Epidermal melanocyte (primary cell): ENCODE data around the gene MIS18BP1.
"Not testable (repeated sequence)": the region's sequence is repeated elsewhere in the genome, so short reads cannot be mapped to it uniquely, and the experiment has no call there.

Experiments used
- DNase-seq: peaks from one replicate; pipeline ENCODE4 v3.0.0; 2011; ENCODE audit warnings: low spot score; ENCODE audit not compliant: insufficient read length

Gene MIS18BP1

DNA sequence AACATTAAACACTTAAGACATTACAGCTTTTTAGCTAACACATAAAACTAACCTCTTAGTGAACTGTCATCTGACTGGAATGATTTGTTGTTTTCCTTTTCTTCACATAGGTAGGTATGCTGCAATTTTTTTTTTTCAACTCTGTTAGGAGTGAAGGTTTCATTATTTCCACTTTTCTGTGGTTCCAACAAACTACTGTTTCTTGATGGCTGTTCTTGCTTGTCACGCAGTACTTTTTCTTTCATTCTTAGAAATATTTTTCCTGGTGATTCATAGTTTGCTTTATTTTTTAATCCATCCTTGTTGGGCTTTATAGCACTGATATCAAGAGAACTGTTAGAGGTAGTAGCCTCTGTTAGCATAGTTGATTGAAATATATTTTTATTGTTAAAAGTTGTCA is 6.3 kb downstream of the MIS18BP1 start:
- no peak for DNase-seq

DNA sequence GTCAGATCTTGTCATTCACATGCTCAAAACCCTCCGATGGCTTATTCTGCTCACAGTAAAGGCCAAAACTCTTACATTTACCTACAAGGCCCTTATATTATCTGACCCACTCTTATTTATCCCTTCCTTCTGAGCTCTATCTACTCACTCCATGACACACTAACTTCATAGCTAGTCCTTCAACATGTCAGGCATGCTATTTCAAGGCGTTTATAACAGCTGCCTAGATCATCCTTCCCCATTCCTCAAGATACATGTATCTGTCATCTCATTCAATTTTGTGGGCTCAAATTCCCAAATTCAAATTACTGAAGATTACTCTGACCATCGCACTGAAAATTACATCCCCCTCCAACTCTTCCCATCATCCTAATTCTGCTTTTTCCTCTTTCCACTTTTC is 6.9 kb downstream of the MIS18BP1 start:
- DNase-seq = no peak

- DNase-seq = no peak
Observed at GRCh38 chr14:45242706-45243105, 10.3 kb downstream of the MIS18BP1 start.

DNA sequence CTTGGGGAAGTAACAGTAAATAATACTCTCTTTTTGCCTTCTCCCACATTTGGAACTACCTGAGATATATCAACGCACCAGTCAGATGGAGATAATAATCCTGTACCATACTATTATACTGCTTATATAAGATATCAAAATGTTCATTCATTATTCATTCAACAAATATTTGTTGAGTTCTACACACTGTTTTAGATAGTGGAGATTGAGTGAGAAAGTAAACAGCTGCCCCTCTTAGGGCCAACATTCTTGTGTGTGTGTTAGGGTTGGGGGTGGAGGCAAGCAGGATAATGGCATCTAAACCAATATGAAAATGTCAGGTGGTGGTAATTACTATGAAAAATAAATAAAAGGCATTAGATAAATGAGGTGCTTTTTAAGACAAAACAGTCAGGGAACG is 14.0 kb downstream of the MIS18BP1 start:
- DNase-seq = no peak

- DNase-seq = no peak
Observed at GRCh38 chr14:45227566-45227965, 25.4 kb downstream of the MIS18BP1 start.

DNA sequence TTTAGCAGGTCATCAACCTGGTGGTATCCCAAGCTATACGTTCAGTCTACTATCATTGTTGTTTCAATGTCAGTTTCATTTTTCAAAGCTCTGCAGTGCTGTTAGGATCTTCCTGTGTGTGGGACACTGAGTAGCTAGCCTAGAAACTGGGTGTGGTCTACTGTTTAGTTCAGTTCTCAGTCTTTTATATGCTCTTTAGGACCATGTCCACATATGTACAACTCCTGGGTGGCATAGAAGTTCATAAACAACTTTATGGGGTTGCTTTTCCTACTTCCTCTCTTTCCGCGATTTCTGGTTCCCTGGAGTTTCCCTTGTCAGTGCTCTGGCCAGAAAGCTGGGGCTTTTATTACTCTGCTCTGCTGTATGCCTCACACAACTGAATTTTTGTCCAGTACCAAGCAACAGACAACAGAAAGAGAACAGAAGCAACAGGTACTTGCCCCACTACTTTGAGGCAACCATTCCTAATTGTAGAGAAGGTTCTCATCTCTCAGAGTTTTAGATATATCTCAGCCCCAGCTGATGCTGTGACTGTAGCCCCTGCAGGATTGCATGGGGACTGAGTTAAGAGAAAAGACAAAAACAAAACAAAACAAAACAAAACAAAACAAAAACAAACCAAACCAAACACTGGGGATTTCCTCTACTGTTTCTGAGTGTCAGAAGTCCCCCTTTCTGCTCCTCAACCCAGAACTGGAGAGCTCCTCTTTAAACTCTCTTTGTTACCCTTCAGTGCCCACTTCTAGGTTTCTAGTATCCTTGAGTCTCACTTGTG is 30.3 kb downstream of the MIS18BP1 start:
- DNase-seq = no peak

GRCh38 chr14:45214341-45214740 is 38.7 kb downstream of the MIS18BP1 start:
- not testable (repeated sequence) for DNase-seq

- not testable (repeated sequence) for DNase-seq
Observed at GRCh38 chr14:45213716-45214115, 39.3 kb downstream of the MIS18BP1 start.

DNA sequence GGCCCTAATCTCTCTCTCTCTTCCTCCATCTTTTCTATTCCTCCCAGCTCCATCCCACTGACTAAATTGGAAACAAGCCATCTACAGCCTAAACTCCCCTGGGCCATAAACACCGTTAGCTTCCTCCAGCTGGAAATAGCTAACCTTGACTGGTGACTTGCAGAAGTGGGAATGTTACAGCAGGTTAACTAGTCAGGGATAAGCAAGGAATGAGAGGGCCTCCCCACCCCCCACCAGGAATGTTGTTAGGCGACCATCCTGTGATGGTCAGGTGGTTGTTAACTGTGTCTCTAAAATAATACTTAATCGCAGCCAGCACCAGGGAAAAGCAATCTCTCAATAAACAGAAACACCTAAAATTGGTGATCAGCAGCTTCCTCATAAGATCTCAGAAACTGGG is 40.8 kb downstream of the MIS18BP1 start:
- no peak for DNase-seq

DNA sequence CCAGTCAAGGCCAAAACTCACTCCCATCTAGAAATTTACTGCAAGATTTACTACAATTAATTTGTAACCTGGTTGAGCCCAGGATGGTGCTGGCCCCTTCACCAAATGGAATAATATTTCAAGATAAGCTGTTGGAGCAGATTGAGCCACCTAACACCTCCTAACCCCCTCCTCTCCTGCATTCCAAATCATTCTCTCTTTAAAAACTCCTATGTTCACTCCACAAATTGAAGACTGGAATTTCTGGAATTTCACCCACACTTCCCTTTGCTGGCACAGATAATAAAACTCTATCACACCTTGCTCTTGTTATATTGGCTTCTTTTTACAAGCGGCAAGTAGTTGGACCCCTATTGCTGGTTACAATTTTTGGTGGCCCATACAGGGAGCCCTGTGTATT is 41.7 kb downstream of the MIS18BP1 start:
- DNase-seq = no peak

DNA sequence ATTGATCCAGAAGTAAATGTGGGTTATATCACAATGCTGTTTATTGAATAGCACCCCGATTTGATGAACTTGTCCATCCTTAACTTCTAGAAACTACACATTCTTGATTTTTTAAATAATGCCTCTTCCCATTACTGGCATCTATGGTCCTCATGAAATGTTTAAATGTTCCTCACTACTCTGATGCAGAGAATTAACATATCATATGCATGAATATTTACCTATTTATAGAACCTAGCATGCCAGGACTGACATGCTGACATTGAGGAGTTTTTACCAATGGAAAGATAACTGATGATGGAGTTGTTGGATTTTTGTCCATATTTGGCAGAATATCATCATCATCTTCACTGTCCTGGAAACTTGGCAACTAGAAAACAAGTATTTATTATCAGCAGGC is 42.8 kb downstream of the MIS18BP1 start:
- DNase-seq = no peak

DNA sequence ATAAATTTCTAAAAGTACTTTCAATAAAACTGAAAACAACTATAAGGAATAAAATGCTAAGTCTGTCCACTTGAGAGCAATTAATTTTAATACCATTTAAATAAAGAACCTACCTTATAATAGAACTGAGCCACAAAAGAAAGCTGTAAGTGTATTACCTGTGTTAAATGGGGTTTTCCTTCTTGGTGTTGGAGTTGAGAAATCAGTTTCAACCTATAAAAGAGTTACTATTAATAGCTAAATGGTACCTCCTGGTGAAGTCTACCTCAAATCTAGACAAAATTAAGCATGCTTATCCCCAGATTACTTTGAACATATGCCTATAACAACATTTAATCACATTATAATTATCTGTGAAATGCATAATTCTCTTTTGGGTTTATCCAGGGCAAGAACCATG is 48.8 kb downstream of the MIS18BP1 start:
- DNase-seq = no peak

GRCh38 chr14:45201905-45202304 is 51.1 kb downstream of the MIS18BP1 start:
- no peak for DNase-seq

DNA sequence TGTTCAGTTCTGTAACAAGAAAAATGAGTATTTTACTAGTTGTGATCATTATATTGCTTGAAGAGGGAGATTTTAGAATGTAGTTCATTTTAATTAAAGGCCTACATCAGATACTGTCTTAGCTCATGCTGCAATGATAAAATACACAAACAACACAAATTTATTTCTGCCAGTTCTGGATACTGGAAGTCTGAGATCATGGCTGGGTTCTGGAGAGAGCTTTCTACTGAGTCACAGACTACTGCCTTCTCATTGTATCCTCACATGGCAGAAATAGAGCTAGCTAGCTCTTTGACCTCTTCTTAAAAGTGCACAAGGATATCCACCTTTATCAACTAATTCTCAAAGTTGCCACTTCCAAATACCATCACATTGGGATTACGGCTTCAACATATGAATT is 53.8 kb downstream of the MIS18BP1 start:
- DNase-seq = no peak

DNA sequence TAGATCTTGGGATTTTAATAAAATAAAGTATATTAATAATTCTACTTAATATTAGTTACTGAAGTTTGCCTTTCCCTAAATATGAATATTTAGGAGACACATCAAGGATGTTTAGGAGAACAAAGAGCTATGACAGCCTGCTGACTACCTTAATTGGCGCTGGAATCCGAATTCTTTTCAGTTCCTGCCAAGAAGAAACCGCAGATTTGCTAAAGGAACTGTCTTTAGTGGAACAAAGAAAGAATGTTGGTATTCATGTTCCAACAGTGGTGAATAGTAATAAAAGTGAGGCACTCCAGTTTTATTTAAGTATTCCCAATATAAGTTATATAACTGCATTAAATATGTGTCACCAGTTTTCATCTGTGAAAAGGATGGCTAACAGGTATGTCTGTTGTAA is 54.5 kb downstream of the MIS18BP1 start:
- no peak for DNase-seq

GRCh38 chr14:45194964-45195363 is 58.0 kb downstream of the MIS18BP1 start:
- no peak for DNase-seq

DNA sequence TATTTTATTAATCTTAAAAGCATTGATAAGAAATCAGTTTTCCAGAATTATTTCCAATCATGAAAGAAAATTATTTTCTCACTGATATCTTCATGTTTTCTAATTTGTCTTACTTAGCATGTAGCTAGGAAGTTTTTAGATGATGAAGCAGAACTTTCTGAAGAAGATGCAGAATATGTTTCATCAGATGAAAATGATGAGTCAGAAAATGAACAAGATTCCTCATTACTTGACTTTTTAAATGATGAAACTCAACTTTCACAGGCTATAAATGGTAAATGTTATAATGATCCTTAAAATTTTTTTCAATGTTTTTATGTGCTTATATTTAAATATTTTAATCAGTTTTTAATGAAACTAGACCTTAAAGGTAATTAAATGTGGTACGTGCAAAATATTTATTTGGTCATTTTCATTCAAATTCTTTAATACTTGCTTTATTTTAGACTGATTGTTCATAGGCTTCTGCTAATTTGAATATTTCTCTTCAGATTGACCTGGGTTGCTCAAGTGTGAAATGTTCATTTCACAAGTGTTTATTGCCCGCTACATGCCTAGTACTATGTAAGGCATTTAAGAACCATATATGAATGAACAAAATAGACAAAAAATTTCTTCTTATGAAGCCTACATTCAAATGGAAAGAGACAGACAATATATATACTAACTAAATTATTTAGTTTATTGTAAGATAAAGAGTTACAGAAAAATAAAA is 67.7 kb downstream of the MIS18BP1 start:
- DNase-seq = no peak

DNA sequence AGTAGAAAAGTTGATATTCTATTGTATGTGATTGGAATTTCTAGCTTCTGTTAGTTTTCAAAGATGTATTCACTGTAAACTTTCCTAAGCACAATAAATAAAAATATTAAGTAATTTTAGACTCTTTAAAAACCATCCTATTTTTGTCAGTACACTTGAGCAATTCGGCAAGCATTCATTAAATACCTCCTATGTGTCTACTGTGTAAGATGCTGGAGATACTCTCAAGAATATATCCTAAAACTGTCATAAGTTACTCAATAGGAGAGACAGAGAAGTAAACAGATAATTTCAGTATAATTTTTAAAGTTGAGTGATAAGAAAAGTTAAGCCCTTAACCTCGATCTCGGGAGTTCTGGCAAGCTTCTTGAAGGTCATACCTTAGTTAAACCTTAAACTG is 71.2 kb downstream of the MIS18BP1 start:
- no peak for DNase-seq

- DNase-seq = no peak
Observed at GRCh38 chr14:45181329-45181728, 71.7 kb downstream of the MIS18BP1 start.

- no peak for DNase-seq
Observed at GRCh38 chr14:45177076-45177475, 75.9 kb downstream of the MIS18BP1 start.

GRCh38 chr14:45169906-45170305 is 83.1 kb downstream of the MIS18BP1 start:
- no peak for DNase-seq

DNA sequence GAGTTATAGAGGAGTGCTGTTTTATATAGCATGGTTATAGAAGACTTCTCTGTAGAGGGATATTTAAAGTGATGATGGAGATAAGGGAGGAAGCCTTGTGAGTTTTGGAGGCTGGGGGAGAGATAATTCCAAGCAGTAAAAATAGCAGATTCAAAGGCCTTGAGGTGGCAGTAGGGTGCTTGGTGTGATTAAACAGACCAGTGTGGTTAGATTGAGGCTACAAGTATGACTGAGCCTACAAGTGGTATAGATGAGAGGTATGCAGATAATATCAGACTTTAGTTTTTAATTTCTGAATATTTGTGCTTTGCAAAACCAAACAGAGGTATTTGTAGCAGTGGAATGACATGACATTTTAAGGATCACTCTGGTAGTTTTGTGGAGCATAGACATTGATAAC is 96.9 kb downstream of the MIS18BP1 start:
- no peak for DNase-seq
